Spleen (tissue), 11 donors: ENCODE results near the gene RNF150. TPM values are rescaled to one million over a fixed set of nuclear protein-coding genes. Genes with fewer than 3 reads are reported as not detected.

Experiments
- DNase-seq: peaks from one replicate; pipeline ENCODE4 v3.0.0-alpha.2; 2020
- H3K27ac ChIP-seq, 8 donors: fragments of 200-600 bp; sonication (generic) in 7 of 8; 1 replicate in 4 of 8; 2 replicates in 4 of 8; pipeline versions ENCODE4 v1.5.0 to v1.8.0; 2016 to 2021; ENCODE audit warnings: inconsistent platforms in 4 of 8, mild to moderate bottlenecking in 4 of 8, moderate library complexity in 1 of 8
- H3K27me3 ChIP-seq, 7 donors: fragments of 200-600 bp; sonication (generic) in 6 of 7; replicated peaks in 1 of 7; 1 replicate in 4 of 7; 2 replicates in 3 of 7; pipeline versions ENCODE4 v1.5.0 to v1.8.0; 2016 to 2021; ENCODE audit warnings: inconsistent platforms in 3 of 7, mild to moderate bottlenecking in 1 of 7
- H3K36me3 ChIP-seq, 6 donors: fragments of 200-600 bp; sonication (generic) in 5 of 6; 1 replicate in 4 of 6; 2 replicates in 2 of 6; pipeline versions ENCODE4 v1.5.0 to v1.8.0; 2016 to 2021; ENCODE audit warnings: inconsistent platforms in 2 of 6
- H3K4me1 ChIP-seq, 6 donors: fragments of 200-600 bp; sonication (generic) in 5 of 6; 1 replicate in 3 of 6; 2 replicates in 3 of 6; pipeline versions ENCODE4 v1.5.0 to v1.8.0; 2016 to 2021; ENCODE audit warnings: inconsistent platforms in 3 of 6
- H3K4me3 ChIP-seq, 8 donors: fragments of 200-600 bp; sonication (generic) in 7 of 8; 1 replicate in 4 of 8; 2 replicates in 4 of 8; pipeline versions ENCODE4 v1.5.0 to v1.8.0; 2016 to 2021; ENCODE audit warnings: inconsistent platforms in 4 of 8, mild to moderate bottlenecking in 4 of 8, moderate library complexity in 2 of 8
- H3K9me3 ChIP-seq, 8 donors: fragments of 200-600 bp; sonication (generic) in 7 of 8; 1 replicate in 4 of 8; 2 replicates in 4 of 8; pipeline versions ENCODE4 v1.5.0 to v1.8.0; 2016 to 2021; ENCODE audit warnings: inconsistent platforms in 4 of 8
- POLR2A ChIP-seq, 3 donors: fragments of 450-650 bp; IDR thresholded peaks; one replicate each; pipeline ENCODE4 v1.5.1; 2017; ENCODE audit warnings: antibody characterized with exemption in 3 of 3, mild to moderate bottlenecking in 1 of 3
- POLR2AphosphoS5 ChIP-seq, 3 donors: sonication (generic); formaldehyde crosslinking; IDR thresholded peaks; one replicate each; pipeline ENCODE4 v1.5.1; 2017; ENCODE audit warnings: antibody characterized with exemption in 3 of 3
- WGBS, 5 donors: extraction: QIAGEN DNeasy Blood & Tissue Kit in 3 of 5; methylation state at CpG; one replicate each; pipeline versions ENCODE4 v1.1.5 to v1.1.7; 2013 to 2018; 5-methylcytosine and 5-hydroxymethylcytosine counted together
- intact Hi-C: fragments of 100-400 bp; cut with DNase I; formaldehyde crosslinking; loops from one replicate; pipeline ENCODE4 v1.15.0; 2023; ENCODE audit warnings: low total_unique reads
- polyA plus RNA-seq, 3 donors: library from polyadenylated mRNA; stranded (reverse); fragments of 200-250 nt; gene quantifications; one replicate each; pipeline ENCODE4 v1.2.1, GENCODE V29; 2013
- total RNA-seq, 7 donors: library from RNA; depleted of rRNA in 3 of 7; stranded (reverse); fragments of >200 nt in 3 of 7; fragmentation: NEBNext Ultra II Directional in 4 of 7; extraction: Animal tissue kit (Norgen Biotek cat#: 25700) in 4 of 7; gene quantifications; one replicate each; pipeline versions ENCODE4 v1.1.0 to v1.2.1, GENCODE V29; 2016 to 2021
- TF ChIP-seq, protein P1 (sequence below), 11 experiments: fragments of 200-600 bp in 7 of 11; fragments of 450-650 bp in 4 of 11; sonication (generic) in 4 of 11; IDR thresholded peaks in 8 of 11; conservative IDR thresholded peaks in 3 of 11; 1 replicate in 7 of 11; 2 replicates in 4 of 11; pipeline versions ENCODE4 v1.4.0 to v1.8.0; 2016 to 2021; ENCODE audit warnings: antibody characterized with exemption in 11 of 11, inconsistent platforms in 4 of 11, mild to moderate bottlenecking in 1 of 11
- donor health status: healthy with polysubstance abuse.
- donor health status: DM: no; HTN: no; CAD: no; lungs with moderate emphysema.
- donor health status: DM: no; HTN: no; CAD: no.
- donor health status: Bipolar disorder and iron deficiency.
- donor health status: healthy.
- donor health status: DM: no; HTN: no; CAD: no.
- donor health status: DM: yes; HTN: yes; CAD: no.

RNF150 gene
- total and polyA plus RNA-seq, 10 donors = 1.2 to 42.1 (median 19.2) TPM

DNA sequence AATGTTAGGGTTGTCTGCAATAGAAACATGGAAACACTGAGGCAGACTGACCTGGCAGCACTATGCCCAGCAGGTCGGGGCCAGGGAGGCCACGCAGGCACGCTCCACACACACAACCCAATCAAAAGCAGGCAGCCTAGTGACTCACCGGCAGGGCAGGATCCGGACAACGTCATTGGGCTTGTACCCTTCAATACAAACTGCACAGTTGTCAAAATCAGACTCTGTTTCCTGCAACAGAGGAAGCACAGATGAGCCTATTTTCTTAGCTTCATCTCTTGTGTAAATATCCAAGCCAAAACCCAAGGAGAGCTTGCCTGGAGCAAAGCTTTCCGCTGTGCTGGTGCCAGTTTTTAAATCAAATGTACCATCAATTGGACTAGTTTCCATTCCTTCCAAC, 185.8 kb downstream of the RNF150 start:
- H3K27me3 ChIP-seq = no peaks in the 10 kb centered on the region
- 65 to 83% (median 77%) methylated on average over 7 of the region's 7 CpGs for WGBS, 5 donors
- no peak for DNase-seq

DNA sequence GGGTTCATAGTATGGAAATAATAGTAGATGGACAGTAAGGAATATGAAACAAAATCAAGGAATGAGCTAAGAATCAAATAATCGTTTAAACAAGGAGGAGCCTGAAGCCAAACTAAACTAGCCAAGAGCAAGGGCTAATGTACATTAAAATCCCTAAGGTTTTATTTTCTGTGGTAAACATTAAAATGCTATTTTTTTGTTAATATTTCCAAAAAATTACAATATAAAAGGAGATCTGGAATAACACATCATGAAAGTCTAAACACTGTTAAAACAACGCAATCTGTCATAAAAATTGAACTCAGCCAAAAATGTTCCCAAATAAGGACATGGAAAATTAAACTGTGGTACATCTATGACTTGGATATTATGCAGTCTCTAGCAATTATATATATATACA, 188.2 kb downstream of the RNF150 start:
- 74 to 91% (median 82%) methylated on average over 2 of the region's 2 CpGs for WGBS, 5 donors
- TF ChIP-seq, protein P1, sequence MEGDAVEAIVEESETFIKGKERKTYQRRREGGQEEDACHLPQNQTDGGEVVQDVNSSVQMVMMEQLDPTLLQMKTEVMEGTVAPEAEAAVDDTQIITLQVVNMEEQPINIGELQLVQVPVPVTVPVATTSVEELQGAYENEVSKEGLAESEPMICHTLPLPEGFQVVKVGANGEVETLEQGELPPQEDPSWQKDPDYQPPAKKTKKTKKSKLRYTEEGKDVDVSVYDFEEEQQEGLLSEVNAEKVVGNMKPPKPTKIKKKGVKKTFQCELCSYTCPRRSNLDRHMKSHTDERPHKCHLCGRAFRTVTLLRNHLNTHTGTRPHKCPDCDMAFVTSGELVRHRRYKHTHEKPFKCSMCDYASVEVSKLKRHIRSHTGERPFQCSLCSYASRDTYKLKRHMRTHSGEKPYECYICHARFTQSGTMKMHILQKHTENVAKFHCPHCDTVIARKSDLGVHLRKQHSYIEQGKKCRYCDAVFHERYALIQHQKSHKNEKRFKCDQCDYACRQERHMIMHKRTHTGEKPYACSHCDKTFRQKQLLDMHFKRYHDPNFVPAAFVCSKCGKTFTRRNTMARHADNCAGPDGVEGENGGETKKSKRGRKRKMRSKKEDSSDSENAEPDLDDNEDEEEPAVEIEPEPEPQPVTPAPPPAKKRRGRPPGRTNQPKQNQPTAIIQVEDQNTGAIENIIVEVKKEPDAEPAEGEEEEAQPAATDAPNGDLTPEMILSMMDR (IDR thresholded peaks at IDR 0.05 in 8 of 11, conservative IDR thresholded peaks at IDR 0.05 in 3 of 11) = no peak
- TF ChIP-seq POLR2AphosphoS5 (IDR thresholded peaks at IDR 0.05) = no peak
- TF ChIP-seq POLR2A (IDR thresholded peaks at IDR 0.05) = no peak
- no peaks in the 10 kb centered on the region for H3K27me3 ChIP-seq
- H3K36me3 ChIP-seq = no peaks in the 10 kb centered on the region
- no peak overlapping the region for H3K27ac ChIP-seq
- H3K4me1 ChIP-seq = no peaks in the 10 kb centered on the region
- intact Hi-C loops = no loop called here
- no peak overlapping the region for H3K4me3 ChIP-seq
- no peaks in the 10 kb centered on the region for H3K9me3 ChIP-seq
- DNase-seq = no peak

More for the DNA sequence above, 185.8 kb downstream of the RNF150 start:
- H3K36me3 ChIP-seq = no peaks in the 10 kb centered on the region
- intact Hi-C loops = no loop called here
- peak overlapping the region in 2 of 8 donors; percentile 15 to 52 for H3K27ac ChIP-seq
- H3K9me3 ChIP-seq = no peaks in the 10 kb centered on the region
- no peak overlapping the region for H3K4me3 ChIP-seq
- TF ChIP-seq POLR2AphosphoS5 (IDR thresholded peaks at IDR 0.05) = peak in 2 of 3 donors; percentile 25 to 45
- TF ChIP-seq POLR2A (IDR thresholded peaks at IDR 0.05) = no peak
- H3K4me1 ChIP-seq = no peaks in the 10 kb centered on the region

GRCh38 chr4:140944572-140944971, 188.7 kb downstream of the RNF150 start:
- H3K4me3 ChIP-seq = no peak overlapping the region

DNA sequence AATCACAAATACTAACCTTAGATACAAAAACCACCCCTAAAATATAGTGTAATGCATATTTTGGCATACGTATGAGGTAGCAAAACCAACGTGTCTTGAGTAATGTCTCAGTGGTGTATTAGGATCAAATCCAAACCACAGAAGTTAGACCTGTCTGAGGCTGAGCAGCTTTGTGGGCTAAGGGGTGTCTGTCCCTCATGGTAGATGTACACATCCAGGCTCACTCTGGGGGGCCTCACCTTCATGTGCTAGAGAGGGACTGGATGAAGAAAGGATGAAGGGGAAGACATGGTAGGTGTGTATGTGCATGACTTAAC, 189.1 kb downstream of the RNF150 start:
- H3K27me3 ChIP-seq = no peaks in the 10 kb centered on the region
- no peak overlapping the region for H3K4me3 ChIP-seq
- intact Hi-C loops = no loop called here
- no peaks in the 10 kb centered on the region for H3K9me3 ChIP-seq
- TF ChIP-seq, protein P1 (IDR thresholded peaks at IDR 0.05 in 8 of 11, conservative IDR thresholded peaks at IDR 0.05 in 3 of 11) = no peak
- TF ChIP-seq POLR2A (IDR thresholded peaks at IDR 0.05) = no peak
- no peak for TF ChIP-seq POLR2AphosphoS5 (IDR thresholded peaks at IDR 0.05)
- 37 to 62% (median 45%) methylated on average over 2 of the region's 2 CpGs for WGBS, 5 donors
- H3K27ac ChIP-seq = peak overlapping the region in 3 of 8 donors; percentile 15 to 25 (median 22)
- no peak for DNase-seq
- H3K36me3 ChIP-seq = no peaks in the 10 kb centered on the region
- H3K4me1 ChIP-seq = no peaks in the 10 kb centered on the region

More at GRCh38 chr4:140944572-140944971, 188.7 kb downstream of the RNF150 start:
- Histone ChIP-seq H3K27me3 (no peaks in the 10 kb centered on the region), H3K4me1 (no peaks in the 10 kb centered on the region), H3K27ac (peak overlapping the region in 1 of 8 donors; percentile 25), H3K9me3 (no peaks in the 10 kb centered on the region), H3K36me3 (no peaks in the 10 kb centered on the region)
- 67 to 79% (median 78%) methylated on average over 2 of the region's 2 CpGs for WGBS, 5 donors
- intact Hi-C loops = no loop called here
- DNase-seq = no peak
- TF ChIP-seq, protein P1 (IDR thresholded peaks at IDR 0.05 in 8 of 11, conservative IDR thresholded peaks at IDR 0.05 in 3 of 11) = no peak
- TF ChIP-seq POLR2AphosphoS5 (IDR thresholded peaks at IDR 0.05) (no peak), POLR2A (IDR thresholded peaks at IDR 0.05) (no peak)
